Uterus (tissue), 4 donors: ENCODE measurements around the gene ZNF330. TPM values are rescaled to one million over a fixed set of nuclear protein-coding genes. Genes with fewer than 3 reads are reported as not detected.

Source experiments
- DNase-seq, 2 donors: peaks; one replicate each; pipeline ENCODE4 v3.0.0-alpha.2; 2019 to 2020
- H3K27ac ChIP-seq, 2 donors: fragments of 200-600 bp; sonication (generic); 1 replicate in 1 of 2; 2 replicates in 1 of 2; pipeline ENCODE4 v1.5.1; 2016 to 2018
- H3K27me3 ChIP-seq, 2 donors: fragments of 200-600 bp; sonication (generic); one replicate each; pipeline ENCODE4 v1.5.1; 2018 to 2019; ENCODE audit warnings: control low read depth in 1 of 2
- H3K36me3 ChIP-seq, 2 donors: fragments of 200-600 bp; sonication (generic); one replicate each; pipeline ENCODE4 v1.5.1; 2019; ENCODE audit warnings: control low read depth in 1 of 2
- H3K4me1 ChIP-seq, 2 donors: fragments of 200-600 bp; sonication (generic); one replicate each; pipeline ENCODE4 v1.5.1; 2018 to 2019; ENCODE audit warnings: control low read depth in 1 of 2
- H3K4me3 ChIP-seq, 2 donors: fragments of 200-600 bp; sonication (generic); 1 replicate in 1 of 2; 2 replicates in 1 of 2; pipeline ENCODE4 v1.5.1; 2018 to 2019; ENCODE audit warnings: mild to moderate bottlenecking in 1 of 2
- H3K9me3 ChIP-seq, 2 donors: fragments of 200-600 bp; sonication (generic); one replicate each; pipeline ENCODE4 v1.5.1; 2019; ENCODE audit warnings: control low read depth in 1 of 2
- POLR2A ChIP-seq, 2 donors: fragments of 450-650 bp; IDR thresholded peaks; one replicate each; pipeline ENCODE4 v1.6.1; 2016; ENCODE audit warnings: antibody characterized with exemption in 2 of 2, mild to moderate bottlenecking in 1 of 2, moderate library complexity in 1 of 2
- intact Hi-C: fragments of 100-400 bp; cut with DNase I; formaldehyde crosslinking; loops from one replicate; pipeline ENCODE4 v1.15.1; 2023; ENCODE audit warnings: low total_unique reads
- total RNA-seq, 4 donors: library from RNA; depleted of rRNA in 3 of 4; stranded (reverse); fragments of >200 nt in 3 of 4; gene quantifications; one replicate each; pipeline versions ENCODE4 v1.1.0 to v1.2.4, GENCODE V29; 2014 to 2023
- TF ChIP-seq, protein P1 (sequence below), 4 experiments: fragments of 200-600 bp in 2 of 4; fragments of 450-650 bp in 2 of 4; sonication (generic) in 2 of 4; IDR thresholded peaks; one replicate each; pipeline ENCODE4 v1.5.1; 2016 to 2019; ENCODE audit warnings: antibody characterized with exemption in 4 of 4, mild to moderate bottlenecking in 2 of 4, moderate library complexity in 1 of 4
- donor health status: DM: yes; HTN: yes; CAD: no.

ZNF330 gene
- total RNA-seq: 10 to 100 TPM; 24.1 to 73.0 (median 39.1) TPM

DNA sequence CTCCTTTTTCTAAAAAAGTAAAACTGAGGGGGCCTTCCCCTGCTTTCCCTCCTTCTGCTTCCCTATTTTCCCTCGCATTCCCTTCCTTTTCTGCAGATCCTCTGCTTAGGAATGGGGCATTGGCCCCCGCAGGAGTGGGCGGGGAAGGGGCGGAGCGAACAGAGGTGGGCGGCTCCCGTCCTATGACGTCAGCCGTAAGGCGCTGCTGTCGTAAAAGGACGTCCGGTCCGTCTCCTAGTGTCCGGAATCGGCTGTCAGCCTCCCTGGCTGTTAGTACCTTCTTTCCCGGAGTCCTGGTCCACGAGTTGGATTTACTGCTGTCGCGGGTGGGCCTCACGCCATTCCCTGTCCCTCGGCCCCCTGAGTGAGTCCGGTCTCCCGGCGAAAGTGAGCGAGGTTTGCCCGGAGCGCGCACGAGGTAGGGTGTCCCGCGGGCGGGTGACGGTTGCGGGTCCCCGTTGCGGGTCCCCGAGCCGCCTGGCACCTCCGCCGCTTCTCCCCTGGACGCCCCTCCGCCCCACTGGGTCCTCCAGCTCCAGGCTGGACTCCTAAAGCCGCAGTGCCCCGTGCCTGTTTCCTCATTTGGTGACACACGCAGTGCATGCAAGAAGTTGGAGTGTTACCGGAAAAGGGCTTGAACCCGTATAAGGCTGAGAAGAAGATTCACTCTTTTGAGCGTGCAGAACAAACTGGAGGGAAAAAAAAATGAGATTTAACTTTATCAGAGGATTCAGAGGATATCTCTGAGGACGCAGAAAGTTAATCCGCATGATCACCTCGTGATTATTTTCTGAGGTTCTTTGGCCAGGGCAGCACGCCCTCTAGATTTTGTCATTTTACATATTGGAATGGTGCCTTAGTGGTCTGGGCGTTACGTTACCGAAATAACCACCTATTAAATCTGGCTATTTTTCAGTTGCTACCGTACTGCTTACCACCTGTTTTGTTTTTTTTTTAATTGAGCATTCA is at the start of gene ZNF330:
Gene ZNF330, plus strand, starts transcription at position 205 of the 969 bp plus-strand sequence. CDS start 1,477 bp downstream, outside the sequence.
- intact Hi-C loops: no loop called here
- TF ChIP-seq POLR2A (IDR thresholded peaks at IDR 0.05): peak; percentile 79 to 90
- TF ChIP-seq, protein P1, sequence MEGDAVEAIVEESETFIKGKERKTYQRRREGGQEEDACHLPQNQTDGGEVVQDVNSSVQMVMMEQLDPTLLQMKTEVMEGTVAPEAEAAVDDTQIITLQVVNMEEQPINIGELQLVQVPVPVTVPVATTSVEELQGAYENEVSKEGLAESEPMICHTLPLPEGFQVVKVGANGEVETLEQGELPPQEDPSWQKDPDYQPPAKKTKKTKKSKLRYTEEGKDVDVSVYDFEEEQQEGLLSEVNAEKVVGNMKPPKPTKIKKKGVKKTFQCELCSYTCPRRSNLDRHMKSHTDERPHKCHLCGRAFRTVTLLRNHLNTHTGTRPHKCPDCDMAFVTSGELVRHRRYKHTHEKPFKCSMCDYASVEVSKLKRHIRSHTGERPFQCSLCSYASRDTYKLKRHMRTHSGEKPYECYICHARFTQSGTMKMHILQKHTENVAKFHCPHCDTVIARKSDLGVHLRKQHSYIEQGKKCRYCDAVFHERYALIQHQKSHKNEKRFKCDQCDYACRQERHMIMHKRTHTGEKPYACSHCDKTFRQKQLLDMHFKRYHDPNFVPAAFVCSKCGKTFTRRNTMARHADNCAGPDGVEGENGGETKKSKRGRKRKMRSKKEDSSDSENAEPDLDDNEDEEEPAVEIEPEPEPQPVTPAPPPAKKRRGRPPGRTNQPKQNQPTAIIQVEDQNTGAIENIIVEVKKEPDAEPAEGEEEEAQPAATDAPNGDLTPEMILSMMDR (IDR thresholded peaks at IDR 0.05): peak in 2 of 4 experiments; percentile 5 to 20
- no peaks in the 10 kb centered on the region for H3K27me3 ChIP-seq
- H3K27ac ChIP-seq: peak within 1 kb of the TSS; percentile 93 to 95
- H3K9me3 ChIP-seq: no peaks in the 10 kb centered on the region
- H3K4me1 ChIP-seq: no peaks in the 10 kb centered on the region
- no peaks in the 10 kb centered on the region for H3K36me3 ChIP-seq
- peak within 1 kb of the TSS; percentile 96 for H3K4me3 ChIP-seq
- peak; percentile 92 to 97 for DNase-seq

DNA sequence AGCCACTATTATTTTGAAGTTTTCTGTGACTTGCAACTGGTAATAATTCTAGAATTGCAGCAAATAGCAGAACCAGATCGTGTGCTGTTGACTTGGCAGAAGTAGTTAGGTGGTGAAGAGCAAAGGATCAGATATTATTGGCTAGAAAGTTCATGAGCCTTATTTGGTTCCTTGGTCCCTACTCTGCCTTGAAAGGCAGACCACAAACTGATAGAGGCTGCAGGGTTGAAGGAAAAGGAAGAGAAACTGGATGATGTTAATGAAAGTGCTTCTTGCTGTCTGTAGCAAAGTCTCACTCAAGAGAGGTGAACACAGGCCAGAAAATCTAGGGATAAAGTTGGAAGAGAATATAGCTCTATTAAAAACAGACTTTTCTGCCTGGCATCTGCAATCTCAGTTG is 46.2 kb upstream of the ZNF330 start:
- DNase-seq: no peak
- intact Hi-C loops: no loop called here
- Histone ChIP-seq H3K27me3 (no peaks in the 10 kb centered on the region), H3K36me3 (no peaks in the 10 kb centered on the region), H3K4me1 (no peaks in the 10 kb centered on the region), H3K4me3 (no peak overlapping the region), H3K27ac (no peak overlapping the region), H3K9me3 (no peaks in the 10 kb centered on the region)
- TF ChIP-seq, protein P1 (IDR thresholded peaks at IDR 0.05): no peak
- no peak for TF ChIP-seq POLR2A (IDR thresholded peaks at IDR 0.05)

DNA sequence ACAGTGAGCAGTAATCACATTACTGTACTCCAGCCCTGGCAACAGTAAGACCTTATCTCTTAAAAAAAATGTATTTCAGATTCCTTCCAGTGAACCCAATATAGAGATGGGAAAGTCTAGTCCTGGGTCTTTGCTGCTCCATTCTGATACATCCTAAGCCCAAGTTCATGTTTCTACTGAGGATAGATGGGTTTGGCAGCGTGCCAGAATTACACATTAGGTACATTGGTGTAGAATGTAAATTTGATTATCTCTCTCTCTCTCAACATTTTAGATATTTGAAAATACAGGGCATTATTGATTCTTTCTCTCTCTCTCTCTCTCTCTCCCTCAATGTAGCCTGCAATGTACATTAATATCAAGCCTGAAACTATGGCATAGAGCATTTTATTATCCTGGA is 43.5 kb upstream of the ZNF330 start:
- intact Hi-C loops: no loop called here
- Histone ChIP-seq H3K36me3 (no peaks in the 10 kb centered on the region), H3K9me3 (no peaks in the 10 kb centered on the region), H3K4me3 (no peak overlapping the region), H3K27ac (no peak overlapping the region), H3K4me1 (no peaks in the 10 kb centered on the region), H3K27me3 (no peaks in the 10 kb centered on the region)
- TF ChIP-seq POLR2A (IDR thresholded peaks at IDR 0.05): no peak
- TF ChIP-seq, protein P1 (IDR thresholded peaks at IDR 0.05): no peak
- DNase-seq: no peak

DNA sequence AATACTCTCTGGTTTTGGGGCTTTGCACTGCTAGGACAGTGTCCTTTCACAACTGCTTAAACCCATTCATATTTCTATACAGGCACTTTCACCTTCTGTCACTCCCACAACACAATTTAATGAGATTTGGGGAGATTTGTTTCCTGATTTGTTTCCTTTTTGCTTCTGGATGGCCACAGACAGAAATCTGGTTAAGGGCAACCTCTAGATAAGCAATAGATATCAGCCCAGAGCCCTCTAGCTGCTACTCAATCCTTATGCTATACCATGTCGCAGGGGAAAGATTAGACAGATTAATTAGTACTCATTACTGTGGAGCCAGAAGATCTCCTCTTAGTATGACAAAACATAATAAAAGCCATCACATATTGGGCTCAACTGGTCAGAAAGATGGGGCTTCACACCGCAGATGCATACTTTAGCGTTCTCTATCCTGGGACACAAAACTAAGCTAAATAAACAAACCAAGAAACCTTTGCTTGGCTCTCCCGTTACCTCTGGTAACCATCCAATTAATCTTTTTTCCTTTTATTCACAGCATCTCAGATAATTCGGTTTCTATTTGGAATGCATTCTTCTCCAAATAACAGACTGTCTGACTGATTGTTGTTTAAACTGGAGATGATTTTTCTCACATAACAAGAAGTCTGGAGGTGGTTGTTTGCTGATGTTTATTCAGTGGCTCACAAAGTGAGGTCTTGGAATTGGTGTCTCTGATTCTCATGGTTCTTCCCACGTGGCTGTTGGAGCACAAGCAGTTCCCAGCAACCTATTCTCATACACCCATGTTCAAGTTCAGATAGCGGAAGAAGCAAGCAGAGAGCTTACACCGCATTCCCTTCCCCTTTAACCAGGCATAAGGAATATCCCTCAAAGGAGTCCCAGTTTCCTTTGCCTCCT is 41.0 kb upstream of the ZNF330 start:
- DNase-seq: no peak
- TF ChIP-seq, protein P1 (IDR thresholded peaks at IDR 0.05): no peak
- no peak for TF ChIP-seq POLR2A (IDR thresholded peaks at IDR 0.05)

More for the DNA sequence above, 41.0 kb upstream of the ZNF330 start:
- Histone ChIP-seq H3K4me1 (no peaks in the 10 kb centered on the region), H3K4me3 (no peak overlapping the region), H3K9me3 (no peaks in the 10 kb centered on the region), H3K27me3 (no peaks in the 10 kb centered on the region), H3K27ac (no peak overlapping the region), H3K36me3 (no peaks in the 10 kb centered on the region)
- intact Hi-C loops: no loop called here
